Esophagus muscularis mucosa (tissue), 4 donors: Measurements from ENCODE around the gene PRR18. TPM values are rescaled to one million over a fixed set of nuclear protein-coding genes. Genes with fewer than 3 reads are reported as not detected.

Source experiments
- DNase-seq: peaks from one replicate; pipeline ENCODE4 v3.0.0-alpha.2; 2017; ENCODE audit errors: extremely low spot score
- H3K27ac ChIP-seq, 4 donors: fragments of 200-600 bp; sonication (generic); replicated peaks in 1 of 4; 1 replicate in 3 of 4; 2 replicates in 1 of 4; pipeline ENCODE4 v1.5.1; 2016 to 2019; ENCODE audit warnings: mild to moderate bottlenecking in 1 of 4
- H3K27me3 ChIP-seq, 4 donors: fragments of 200-600 bp; sonication (generic); one replicate each; pipeline versions ENCODE4 v1.5.1 to v1.6.0; 2016 to 2019
- H3K36me3 ChIP-seq, 4 donors: fragments of 200-600 bp; sonication (generic); one replicate each; pipeline ENCODE4 v1.5.1; 2016 to 2019
- H3K4me1 ChIP-seq, 4 donors: fragments of 200-600 bp; sonication (generic); one replicate each; pipeline ENCODE4 v1.5.1; 2016 to 2019
- H3K4me3 ChIP-seq, 4 donors: fragments of 200-600 bp; sonication (generic); 1 replicate in 2 of 4; 2 replicates in 2 of 4; pipeline ENCODE4 v1.5.1; 2016 to 2019; ENCODE audit warnings: mild to moderate bottlenecking in 4 of 4, moderate library complexity in 1 of 4
- H3K9me3 ChIP-seq, 4 donors: fragments of 200-600 bp; sonication (generic); 1 replicate in 3 of 4; 2 replicates in 1 of 4; pipeline ENCODE4 v1.5.1; 2016 to 2019
- EP300 ChIP-seq: sonication (generic); formaldehyde crosslinking; IDR thresholded peaks from one replicate; pipeline ENCODE4 v1.6.1; 2017; ENCODE audit warnings: antibody characterized with exemption
- POLR2A ChIP-seq: fragments of 450-650 bp; IDR thresholded peaks from one replicate; pipeline ENCODE4 v1.6.1; 2017; ENCODE audit warnings: antibody characterized with exemption, moderate library complexity, mild to moderate bottlenecking, low read depth
- POLR2AphosphoS5 ChIP-seq, 2 donors: sonication (generic); formaldehyde crosslinking; IDR thresholded peaks; one replicate each; pipeline ENCODE4 v1.6.1; 2017; ENCODE audit warnings: antibody characterized with exemption in 2 of 2
- WGBS: methylation state at CpG from one replicate; pipeline ENCODE4 v1.1.5; 2018; 5-methylcytosine and 5-hydroxymethylcytosine counted together
- intact Hi-C: fragments of 100-400 bp; cut with DNase I; formaldehyde crosslinking; loops from one replicate; pipeline ENCODE4 v1.15.1; 2023
- total RNA-seq, 4 donors: library from RNA; depleted of rRNA; stranded (reverse); fragments of >200 nt; gene quantifications; one replicate each; pipeline versions ENCODE4 v1.1.0 to v1.2.1, GENCODE V29; 2016
- TF ChIP-seq, protein P1 (sequence below), 3 experiments: fragments of 200-600 bp in 2 of 3; fragments of 450-650 bp in 1 of 3; sonication (generic) in 2 of 3; IDR thresholded peaks; one replicate each; pipeline ENCODE4 v1.5.1; 2017 to 2019; ENCODE audit warnings: antibody characterized with exemption in 3 of 3, mild to moderate bottlenecking in 2 of 3, moderate library complexity in 1 of 3

Gene PRR18
- total RNA-seq, 4 donors from 2014 or later = 0.23 TPM; not detected in 3

DNA sequence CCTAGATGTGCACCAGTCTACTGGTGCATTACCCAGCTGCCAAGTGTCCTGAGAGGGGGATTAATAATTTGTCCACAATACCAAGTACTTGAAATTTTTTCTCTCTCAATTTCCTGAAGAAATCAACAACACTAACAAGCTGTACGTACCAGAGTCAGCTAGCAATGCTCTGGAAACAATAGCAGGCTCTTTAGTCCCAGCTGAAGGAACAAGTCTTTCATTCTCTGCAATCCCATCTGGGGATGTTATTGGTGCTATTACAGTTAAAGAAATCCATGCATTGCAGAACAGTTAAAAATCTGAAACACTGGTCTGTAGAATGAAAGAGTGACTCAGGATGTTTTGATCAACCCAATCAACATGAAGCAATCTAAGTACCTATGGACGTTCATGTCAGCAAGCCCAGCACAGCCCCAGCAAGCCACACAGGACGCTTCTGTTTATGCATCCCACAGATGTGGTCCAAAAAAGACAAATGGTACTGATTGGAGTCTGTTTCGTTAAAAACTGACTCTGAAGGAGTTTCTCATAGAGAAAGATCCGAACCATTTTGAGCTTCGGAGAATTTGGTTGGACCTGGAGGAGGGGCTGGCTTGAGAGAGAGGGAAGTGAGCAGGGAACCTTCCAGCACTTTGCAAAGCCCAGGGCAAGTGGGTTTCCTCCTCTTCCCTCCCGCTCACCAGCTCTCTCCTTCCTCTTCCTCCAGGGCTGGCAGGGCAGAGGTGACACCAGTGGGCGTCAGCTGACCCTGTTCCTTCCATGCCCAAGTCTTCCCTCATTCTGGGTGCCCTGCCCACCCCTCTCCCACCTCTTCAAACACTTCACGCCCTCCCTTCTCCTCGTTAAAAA, 11.9 kb downstream of the PRR18 start:
- H3K9me3 ChIP-seq = no peaks in the 10 kb centered on the region
- no peaks in the 10 kb centered on the region for H3K36me3 ChIP-seq
- no peak overlapping the region for H3K4me3 ChIP-seq
- peaks cover 0 to 52% (median 0%) of the 10 kb centered on the region in 4 donors for H3K27me3 ChIP-seq
- no peaks in the 10 kb centered on the region for H3K4me1 ChIP-seq
- 86% methylated on average over 10 of the region's 10 CpGs for WGBS
- TF ChIP-seq POLR2AphosphoS5 (IDR thresholded peaks at IDR 0.05) = no peak
- TF ChIP-seq POLR2A = no peak
- no peak for TF ChIP-seq EP300
- TF ChIP-seq, protein P1, sequence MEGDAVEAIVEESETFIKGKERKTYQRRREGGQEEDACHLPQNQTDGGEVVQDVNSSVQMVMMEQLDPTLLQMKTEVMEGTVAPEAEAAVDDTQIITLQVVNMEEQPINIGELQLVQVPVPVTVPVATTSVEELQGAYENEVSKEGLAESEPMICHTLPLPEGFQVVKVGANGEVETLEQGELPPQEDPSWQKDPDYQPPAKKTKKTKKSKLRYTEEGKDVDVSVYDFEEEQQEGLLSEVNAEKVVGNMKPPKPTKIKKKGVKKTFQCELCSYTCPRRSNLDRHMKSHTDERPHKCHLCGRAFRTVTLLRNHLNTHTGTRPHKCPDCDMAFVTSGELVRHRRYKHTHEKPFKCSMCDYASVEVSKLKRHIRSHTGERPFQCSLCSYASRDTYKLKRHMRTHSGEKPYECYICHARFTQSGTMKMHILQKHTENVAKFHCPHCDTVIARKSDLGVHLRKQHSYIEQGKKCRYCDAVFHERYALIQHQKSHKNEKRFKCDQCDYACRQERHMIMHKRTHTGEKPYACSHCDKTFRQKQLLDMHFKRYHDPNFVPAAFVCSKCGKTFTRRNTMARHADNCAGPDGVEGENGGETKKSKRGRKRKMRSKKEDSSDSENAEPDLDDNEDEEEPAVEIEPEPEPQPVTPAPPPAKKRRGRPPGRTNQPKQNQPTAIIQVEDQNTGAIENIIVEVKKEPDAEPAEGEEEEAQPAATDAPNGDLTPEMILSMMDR (IDR thresholded peaks at IDR 0.05) = no peak
- DNase-seq = no peak
- H3K27ac ChIP-seq = no peak overlapping the region
- intact Hi-C loops = no loop called here

DNA sequence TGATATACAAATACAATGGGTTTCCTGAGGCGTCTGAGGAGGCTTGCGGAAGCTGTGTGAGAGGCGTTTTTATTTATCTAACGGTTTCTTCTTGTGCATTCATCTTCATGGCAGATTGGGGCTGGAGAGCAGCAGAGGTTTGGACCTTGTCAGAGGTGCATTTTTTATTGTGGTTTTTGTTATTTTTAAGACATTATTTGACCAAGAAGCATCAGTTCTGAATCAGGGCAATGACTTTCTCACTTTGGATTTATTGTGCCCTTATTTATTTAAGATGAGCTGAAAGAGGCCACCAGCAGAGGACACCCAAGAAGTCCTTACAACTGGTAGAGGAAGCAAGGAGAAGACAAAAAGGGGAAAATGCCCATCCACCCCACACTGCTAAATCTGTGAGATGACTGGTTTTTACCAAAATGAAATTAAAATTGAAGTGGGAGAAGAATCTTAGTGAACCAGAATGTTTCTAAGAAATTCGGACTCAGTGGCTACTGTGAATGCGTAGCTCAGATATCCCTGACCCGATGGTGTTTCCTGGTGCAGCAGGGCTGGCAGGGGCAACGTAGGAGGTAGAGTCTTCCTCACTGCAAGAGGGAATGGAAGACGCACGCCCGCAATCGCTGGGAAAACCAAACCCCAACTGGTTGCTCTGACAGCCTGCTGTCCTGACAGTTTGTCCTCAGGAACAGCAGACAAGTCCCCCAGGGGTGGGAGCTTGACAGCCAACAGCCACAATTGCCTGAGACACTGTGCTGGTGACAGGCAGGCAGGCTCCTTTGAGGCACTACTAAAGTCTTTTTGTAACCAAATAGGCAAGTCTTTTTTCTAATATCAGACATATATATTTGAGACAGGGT, 14.2 kb downstream of the PRR18 start:
- H3K27me3 ChIP-seq = peaks cover 0 to 47% (median 0%) of the 10 kb centered on the region in 4 donors
- intact Hi-C loops = no loop called here
- WGBS = 71% methylated on average over 12 of the region's 12 CpGs
- no peaks in the 10 kb centered on the region for H3K4me1 ChIP-seq
- no peaks in the 10 kb centered on the region for H3K36me3 ChIP-seq
- no peaks in the 10 kb centered on the region for H3K9me3 ChIP-seq
- DNase-seq = no peak
- no peak overlapping the region for H3K4me3 ChIP-seq
- TF ChIP-seq, protein P1 (IDR thresholded peaks at IDR 0.05) = no peak
- TF ChIP-seq POLR2A (no peak), POLR2AphosphoS5 (IDR thresholded peaks at IDR 0.05) (no peak), EP300 (no peak)
- no peak overlapping the region for H3K27ac ChIP-seq

DNA sequence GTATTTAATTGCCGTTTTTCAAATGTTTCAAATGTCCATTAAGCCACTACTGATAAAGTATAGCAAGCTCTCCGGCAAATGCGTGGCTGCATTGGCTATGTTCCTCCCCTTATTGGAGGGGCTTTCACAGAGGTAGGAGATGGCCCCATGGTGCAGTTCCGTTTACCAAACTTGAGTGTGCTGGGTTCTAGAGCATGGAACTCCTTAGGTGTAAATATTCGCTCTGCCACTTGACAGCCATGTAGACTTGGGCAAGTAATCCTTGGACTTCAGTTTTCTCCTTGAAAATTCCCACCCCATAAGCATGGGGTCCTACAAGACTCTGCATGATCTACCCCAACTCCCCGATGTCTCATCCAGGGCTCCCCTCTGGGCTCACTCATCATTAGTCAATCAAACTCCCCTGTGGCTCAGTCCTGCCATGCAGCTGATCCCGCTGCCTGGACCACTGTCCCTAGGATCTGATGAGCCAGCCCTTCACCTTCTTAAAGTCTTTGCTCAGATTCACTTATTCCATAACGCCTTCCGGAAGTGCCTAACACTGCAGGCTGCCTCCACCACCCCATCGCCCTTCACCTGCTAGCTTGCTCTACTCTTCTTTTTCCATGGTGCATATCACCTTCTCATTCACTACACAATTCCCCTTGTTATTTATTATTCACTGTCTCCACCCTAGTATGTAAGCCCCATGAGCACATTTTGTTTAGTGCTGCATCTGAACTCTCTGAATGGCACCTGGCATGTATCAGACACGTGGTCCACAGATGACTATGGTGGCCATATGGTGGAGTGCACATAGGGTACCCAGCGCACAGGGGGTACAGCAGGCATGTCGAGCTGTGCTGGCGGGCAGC, 18.8 kb downstream of the PRR18 start:
- no peak for DNase-seq
- 88% methylated on average over 14 of the region's 14 CpGs for WGBS

DNA sequence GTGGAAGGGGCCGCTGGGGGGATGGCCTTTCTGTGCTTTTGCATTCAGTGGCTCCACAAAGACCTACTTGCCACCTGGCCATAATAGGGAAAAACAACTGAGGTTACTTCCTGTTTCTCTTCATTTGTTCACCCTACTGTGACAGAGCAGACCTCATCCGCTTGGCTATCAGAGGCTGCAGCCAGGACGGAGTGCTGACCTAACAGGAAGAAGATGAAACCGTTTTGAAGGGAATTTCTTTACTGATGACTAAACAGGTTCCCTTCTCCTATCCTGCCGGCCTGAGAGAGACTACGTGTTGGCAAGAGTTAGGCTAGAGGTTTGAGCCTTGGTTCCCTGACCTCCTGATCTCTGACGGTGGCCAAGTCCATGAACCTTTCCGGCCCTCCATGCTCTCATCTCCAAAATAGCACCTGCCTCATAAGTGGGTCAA, 21.3 kb downstream of the PRR18 start:
- no peak for DNase-seq
- intact Hi-C loops = no loop called here
- 57% methylated on average over 8 of the region's 8 CpGs for WGBS

More for the DNA sequence above, 18.8 kb downstream of the PRR18 start:
- Histone ChIP-seq H3K36me3 (no peaks in the 10 kb centered on the region), H3K9me3 (no peaks in the 10 kb centered on the region), H3K27ac (no peak overlapping the region), H3K4me3 (no peak overlapping the region), H3K4me1 (no peaks in the 10 kb centered on the region), H3K27me3 (peaks cover 0 to 31% (median 0%) of the 10 kb centered on the region in 4 donors)
- intact Hi-C loops = no loop called here
- TF ChIP-seq POLR2A = no peak
- TF ChIP-seq, protein P1 (IDR thresholded peaks at IDR 0.05) = no peak
- no peak for TF ChIP-seq POLR2AphosphoS5 (IDR thresholded peaks at IDR 0.05)
- no peak for TF ChIP-seq EP300

More for the DNA sequence above, 21.3 kb downstream of the PRR18 start:
- TF ChIP-seq POLR2A (no peak), POLR2AphosphoS5 (IDR thresholded peaks at IDR 0.05) (no peak), EP300 (no peak)
- H3K27ac ChIP-seq = no peak overlapping the region
- no peaks in the 10 kb centered on the region for H3K36me3 ChIP-seq
- peaks cover 0 to 32% (median 0%) of the 10 kb centered on the region in 4 donors for H3K27me3 ChIP-seq
- no peak overlapping the region for H3K4me3 ChIP-seq
- no peaks in the 10 kb centered on the region for H3K4me1 ChIP-seq
- H3K9me3 ChIP-seq = no peaks in the 10 kb centered on the region
